ENCODE measurements around the gene C5. TPM values are rescaled to one million over a fixed set of nuclear protein-coding genes. Genes with fewer than 3 reads are reported as not detected.
"Not testable (repeated sequence)": the region's sequence is repeated elsewhere in the genome, so short reads cannot be mapped to it uniquely, and the experiment has no call there.

Gene C5
- total RNA-seq, 2 experiments from 2014 or later: 1.2 to 1.3 TPM

DNA sequence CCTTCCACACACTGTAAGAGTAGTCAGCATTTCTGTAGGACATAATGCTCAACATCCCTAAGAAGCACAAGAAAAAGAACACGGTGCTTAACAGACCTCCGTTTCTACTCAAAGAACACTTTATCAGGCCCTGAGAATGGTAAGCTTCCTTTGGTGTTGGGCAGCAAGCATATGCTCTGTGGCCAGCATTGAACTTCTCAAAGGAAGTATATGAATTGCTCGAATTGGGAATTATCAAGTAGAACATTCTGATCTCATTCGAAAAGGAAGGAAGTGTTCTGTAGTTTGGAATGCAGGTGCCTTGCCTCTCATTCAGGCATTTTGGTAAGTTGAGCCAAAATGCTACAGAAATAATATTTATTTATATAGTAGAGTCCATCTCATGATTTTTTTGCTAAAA lies 61.0 kb downstream of the C5 start:
- CTCF ChIA-PET: no interaction called here

DNA sequence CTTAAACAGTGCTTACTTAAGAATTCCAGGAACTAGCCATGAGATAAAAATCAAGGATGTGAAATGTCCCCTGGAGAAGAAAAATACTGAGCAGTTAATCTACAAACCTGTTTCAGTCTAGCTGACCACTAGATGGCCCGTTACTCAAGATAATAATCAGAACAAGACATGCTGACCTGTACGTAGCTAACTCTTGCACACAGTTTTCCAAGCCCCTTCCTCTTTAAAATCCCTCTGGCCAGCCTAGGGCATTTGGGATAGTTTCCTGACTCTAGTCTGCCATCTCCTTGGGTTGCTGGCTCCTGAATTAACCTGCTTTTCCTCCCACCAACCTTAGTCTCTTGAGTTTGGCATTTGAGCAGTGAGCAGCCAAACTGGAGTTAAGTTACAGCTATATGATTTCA lies 64.3 kb downstream of the C5 start:
- POLR2A ChIA-PET: no interaction called here
- CTCF ChIA-PET: interaction anchor here (1.3 kb wide), 1 partner anchor 74 kb away, joined by 7 read pairs; no protein-coding TSS in a partner anchor

More for the DNA sequence above, 61.0 kb downstream of the C5 start:
- POLR2A ChIA-PET: no interaction called here

- CTCF ChIA-PET: no interaction called here
- POLR2A ChIA-PET: no interaction called here
Measured at GRCh38 chr9:120983259-120983837, 66.7 kb downstream of the C5 start.

DNA sequence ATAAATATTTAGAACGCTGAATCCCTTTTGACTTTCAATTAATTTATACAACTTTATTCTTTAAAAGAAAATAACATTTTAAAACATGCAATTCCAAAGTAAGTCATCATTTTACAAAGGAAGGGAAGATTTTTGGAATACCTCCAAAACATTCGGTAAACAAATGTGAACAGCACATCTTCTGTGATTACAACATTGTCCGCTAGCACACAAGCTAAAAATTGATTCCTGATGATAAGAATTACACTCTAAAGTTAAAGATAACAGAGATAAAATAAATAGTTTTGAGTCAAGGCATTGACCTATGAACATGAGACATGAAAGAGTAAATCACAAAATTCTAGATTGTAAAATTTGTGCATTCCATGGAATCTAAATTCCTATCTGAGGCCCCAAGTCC lies 67.2 kb downstream of the C5 start:
- POLR2A ChIA-PET: no interaction called here
- CTCF ChIA-PET: no interaction called here

- POLR2A ChIA-PET: no interaction called here
- CTCF ChIA-PET: interaction anchor here (1.0 to 2.2 kb wide), 10 partner anchors 9 to 269 kb away, joined by 3 to 8 read pairs (median 4); no protein-coding TSS in a partner anchor
Measured at GRCh38 chr9:120980951-120981350, 69.1 kb downstream of the C5 start.

- ChIA-PET POLR2A (no interaction called here), CTCF (interaction anchor here (1.8 kb wide), 1 partner anchor 87 kb away, joined by 4 read pairs; no protein-coding TSS in a partner anchor)
Measured at GRCh38 chr9:120979797-120980196, 70.3 kb downstream of the C5 start.

DNA sequence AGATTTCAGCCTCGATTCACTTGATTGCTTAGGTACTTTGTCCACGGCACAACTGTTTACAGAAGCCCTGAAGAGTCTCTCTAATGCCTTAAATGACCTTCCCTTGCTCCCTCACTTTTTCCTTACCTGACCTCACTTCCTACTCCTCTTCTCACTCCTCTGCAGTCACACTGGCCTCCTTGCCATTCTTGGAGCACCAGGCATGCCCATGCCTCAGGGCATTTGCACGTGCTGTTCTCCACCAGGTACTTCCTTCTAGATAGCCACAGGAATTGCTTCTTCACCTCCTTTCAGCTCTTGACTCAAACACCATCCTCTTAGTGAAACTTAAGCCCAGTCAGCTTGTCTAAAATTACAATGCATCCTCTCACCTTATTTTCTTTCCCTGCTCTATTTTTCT lies 71.1 kb downstream of the C5 start:
- CTCF ChIA-PET: no interaction called here
- POLR2A ChIA-PET: no interaction called here

DNA sequence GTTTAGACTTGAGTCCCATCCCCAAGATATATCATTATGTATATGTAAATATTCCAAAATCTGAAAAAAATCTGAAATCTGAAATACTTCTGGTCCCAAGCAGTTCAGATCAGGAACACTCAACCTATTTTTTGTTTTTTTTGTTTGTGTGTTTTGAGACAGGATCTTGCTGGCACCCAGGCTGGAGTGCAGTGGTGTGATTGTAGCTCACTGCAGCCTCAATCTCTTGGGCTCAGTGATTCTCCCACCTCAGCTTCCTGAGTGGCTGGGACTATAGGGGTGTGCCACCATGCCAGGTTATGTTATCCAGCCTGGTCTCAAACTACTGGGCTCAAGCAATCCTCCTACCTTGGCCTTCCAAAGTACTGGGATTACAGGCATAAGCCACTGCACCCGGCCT lies 72.8 kb downstream of the C5 start:
- POLR2A ChIA-PET: no interaction called here
- CTCF ChIA-PET: interaction anchor here (0.6 to 1.2 kb wide), 2 partner anchors 82 to 96 kb away, joined by 3 to 5 read pairs; no protein-coding TSS in a partner anchor

GRCh38 chr9:120974921-120975320 lies 75.2 kb downstream of the C5 start:
- ChIA-PET POLR2A (no interaction called here), CTCF (no interaction called here)

DNA sequence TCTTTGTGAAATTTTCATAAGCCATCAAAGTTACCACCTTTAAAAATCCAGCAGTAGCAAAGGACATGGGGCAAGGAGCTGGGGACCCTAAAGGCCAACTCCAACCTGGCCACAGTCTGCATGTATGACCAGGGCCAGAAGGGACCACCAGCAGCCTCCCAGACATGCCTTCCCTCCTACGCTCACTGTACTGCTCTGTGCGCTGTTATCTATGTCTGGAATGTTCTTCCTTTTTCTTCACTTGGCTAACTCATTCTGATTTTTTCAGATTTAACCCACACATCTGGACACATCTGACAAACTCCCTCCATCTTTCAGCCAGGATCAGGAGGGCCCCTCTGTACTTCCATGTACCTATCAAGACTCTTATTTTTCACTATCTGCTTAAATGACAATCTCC lies 75.9 kb downstream of the C5 start:
- CTCF ChIA-PET: no interaction called here

GRCh38 chr9:120971938-120972337 lies 78.1 kb downstream of the C5 start:
- ChIA-PET CTCF (interaction anchor here (0.7 kb wide), 1 partner anchor 9 kb away, joined by 4 read pairs; no protein-coding TSS in a partner anchor), POLR2A (no interaction called here)

More for the DNA sequence above, 75.9 kb downstream of the C5 start:
- POLR2A ChIA-PET: no interaction called here

DNA sequence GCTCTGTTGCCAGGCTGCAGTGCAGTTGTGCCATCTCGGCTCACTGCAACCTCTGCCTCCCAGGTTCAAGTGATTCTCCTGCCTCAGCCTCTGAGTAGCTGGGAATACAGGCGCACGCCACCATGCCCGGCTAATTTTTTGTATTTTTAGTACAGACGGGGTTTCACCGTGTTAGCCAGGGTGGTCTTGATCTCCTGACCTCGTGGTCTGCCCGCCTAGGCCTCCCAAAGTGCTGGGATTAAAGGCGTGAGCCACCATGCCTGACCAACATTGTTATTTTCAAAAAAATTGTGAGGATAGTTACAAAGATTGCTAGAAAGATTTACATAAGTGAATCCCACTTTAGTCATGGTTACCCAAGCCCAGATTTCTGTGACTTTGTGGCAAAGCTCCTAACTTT lies 78.6 kb downstream of the C5 start:
- CTCF ChIA-PET: interaction anchor here (0.7 kb wide), 1 partner anchor 10 kb away, joined by 4 read pairs; no protein-coding TSS in a partner anchor
- POLR2A ChIA-PET: not testable (repeated sequence)

DNA sequence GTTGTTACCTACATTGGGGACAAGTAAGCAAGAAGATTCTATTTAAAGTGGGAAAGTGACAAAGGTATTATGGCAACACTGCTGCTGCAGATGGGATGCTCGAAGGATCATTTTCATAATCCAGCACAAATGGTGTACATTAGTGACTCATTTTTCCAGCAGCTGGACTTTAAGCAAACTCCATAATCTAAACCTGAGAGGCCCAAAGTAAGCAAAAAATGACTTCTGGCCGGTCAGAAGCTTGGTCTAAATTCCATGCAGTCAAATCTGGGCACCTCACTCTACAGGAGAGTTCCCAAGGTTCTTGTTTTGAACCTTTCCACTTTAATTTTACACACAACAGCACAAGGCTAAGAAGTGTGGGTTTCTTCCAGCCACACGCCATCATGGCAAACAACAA lies 79.8 kb downstream of the C5 start:
- POLR2A ChIA-PET: no interaction called here
- CTCF ChIA-PET: no interaction called here

- ChIA-PET CTCF (no interaction called here), POLR2A (no interaction called here)
Measured at GRCh38 chr9:120966013-120966369, 84.1 kb downstream of the C5 start.

- CTCF ChIA-PET: no interaction called here
- POLR2A ChIA-PET: no interaction called here
Measured at GRCh38 chr9:120965344-120966012, 84.6 kb downstream of the C5 start.

GRCh38 chr9:120961936-120962335 lies 88.1 kb downstream of the C5 start:
- ChIA-PET CTCF (no interaction called here), POLR2A (interaction anchor here (0.6 kb wide), 1 partner anchor 62 kb away, joined by 4 read pairs; no protein-coding TSS in a partner anchor)

DNA sequence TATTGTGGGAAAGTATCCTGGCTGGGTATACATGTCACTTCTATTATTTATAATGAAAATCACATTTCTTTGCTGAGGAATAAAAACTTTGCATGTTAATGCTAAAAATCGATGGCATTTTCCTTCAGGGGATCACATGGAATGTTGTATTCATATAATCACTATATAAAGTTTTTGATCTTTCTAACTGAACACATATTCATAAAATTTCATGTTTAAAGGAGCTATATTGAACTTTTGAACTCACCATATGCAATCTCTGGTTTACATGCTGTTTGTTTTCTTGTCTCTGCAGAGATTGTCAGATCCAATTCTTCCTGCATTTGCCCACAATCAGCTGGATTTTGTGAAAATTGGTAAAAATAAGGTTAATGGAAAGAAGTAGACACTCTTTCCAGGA lies 90.1 kb downstream of the C5 start:
- POLR2A ChIA-PET: no interaction called here

GRCh38 chr9:120956862-120957261 lies 93.2 kb downstream of the C5 start:
- CTCF ChIA-PET: no interaction called here
- POLR2A ChIA-PET: no interaction called here

More for the DNA sequence above, 90.1 kb downstream of the C5 start:
- CTCF ChIA-PET: no interaction called here

GRCh38 chr9:120951960-120952618 lies 98.0 kb downstream of the C5 start:
- ChIA-PET CTCF (no interaction called here), POLR2A (no interaction called here)

GRCh38 chr9:120950421-120951388 lies 99.4 kb downstream of the C5 start:
- POLR2A ChIA-PET: no interaction called here
- CTCF ChIA-PET: interaction anchor here (0.6 to 1.2 kb wide), 3 partner anchors 14 to 251 kb away, joined by 3 to 5 read pairs (median 3); partner anchors contain the start of gene RAB14

Data from activated CD8-positive, alpha-beta memory T cell treated with anti-CD3 and anti-CD28 coated beads for 36 hours (primary cell).